Natural killer cell (primary cell): ENCODE measurements around the gene TSPY8. TPM values are rescaled to one million over a fixed set of nuclear protein-coding genes. Genes with fewer than 3 reads are reported as not detected.
"Not testable (repeated sequence)": the region's sequence is repeated elsewhere in the genome, so short reads cannot be mapped to it uniquely, and the experiment has no call there.

ENCODE experiments used
- ATAC-seq, 3 donors: fragments of 150-1000 bp in 2 of 3; fragments of 200-7000 bp in 1 of 3; cut with Tn5 transposase; 1 replicate in 1 of 3; 2 replicates in 2 of 3; pipeline ENCODE4 v1.10.0; 2021; ENCODE audit warnings: mild to moderate bottlenecking in 2 of 3, moderate library complexity in 2 of 3
- DNase-seq, 2 donors: peaks; one replicate each; pipeline versions ENCODE4 v3.0.0 to v3.0.0-alpha.2; 2013 to 2021; ENCODE audit warnings: mixed read lengths in 1 of 2
- H3K27ac ChIP-seq: one replicate; pipeline ENCODE4 v1.5.1; 2013; ENCODE audit warnings: mild to moderate bottlenecking, low read length
- H3K27me3 ChIP-seq: one replicate; pipeline ENCODE4 v1.6.1; 2013; ENCODE audit warnings: low read length; ENCODE audit not compliant: control insufficient read depth, insufficient read depth
- H3K36me3 ChIP-seq: one replicate; pipeline ENCODE4 v1.6.1; 2013; ENCODE audit warnings: low read length; ENCODE audit not compliant: control insufficient read depth, insufficient read depth
- H3K4me1 ChIP-seq: one replicate; pipeline ENCODE4 v1.6.1; 2013; ENCODE audit warnings: low read length; ENCODE audit not compliant: control insufficient read depth, insufficient read depth
- H3K4me3 ChIP-seq: one replicate; pipeline ENCODE4 v1.5.1; 2013; ENCODE audit warnings: low read length
- H3K9me3 ChIP-seq: one replicate; pipeline ENCODE4 v1.6.1; 2013; ENCODE audit warnings: low read length; ENCODE audit not compliant: control insufficient read depth, insufficient read depth
- H3K27ac Mint-ChIP-seq, 2 donors: one replicate each; pipeline ENCODE4 v1.8.0; 2022; ENCODE audit warnings: mild to moderate bottlenecking in 2 of 2, mixed read lengths in 2 of 2, moderate library complexity in 1 of 2
- H3K27me3 Mint-ChIP-seq, 2 donors: one replicate each; pipeline ENCODE4 v1.8.0; 2022; ENCODE audit warnings: low read depth in 2 of 2, mixed read lengths in 2 of 2
- H3K36me3 Mint-ChIP-seq: one replicate; pipeline ENCODE4 v1.8.0; 2022; ENCODE audit warnings: mixed read lengths
- H3K4me1 Mint-ChIP-seq, 2 donors: one replicate each; pipeline ENCODE4 v1.8.0; 2022; ENCODE audit warnings: mixed read lengths in 2 of 2
- H3K4me3 Mint-ChIP-seq: one replicate; pipeline ENCODE4 v1.8.0; 2022; ENCODE audit warnings: mild to moderate bottlenecking, moderate library complexity, mixed read lengths
- H3K9me3 Mint-ChIP-seq, 2 donors: one replicate each; pipeline ENCODE4 v1.8.0; 2022; ENCODE audit warnings: mixed read lengths in 2 of 2
- CTCF ChIP-seq: fragments of 200-600 bp; IDR thresholded peaks from one replicate; pipeline ENCODE4 v1.8.0; 2022; ENCODE audit warnings: antibody characterized with exemption
- WGBS: methylation state at CpG from one replicate; pipeline ENCODE4 v1.1.7; 2013; ENCODE audit warnings: missing lambda C conversion rate; ENCODE audit not compliant: insufficient coverage; 5-methylcytosine and 5-hydroxymethylcytosine counted together
- intact Hi-C: fragments of 100-400 bp; cut with micrococcal nuclease; formaldehyde crosslinking; loops from one replicate; pipeline ENCODE4 v1.14.2; 2022
- total RNA-seq, 4 donors: library from RNA; stranded (reverse); fragments of 120-200 nt in 1 of 4; gene quantifications; one replicate each; pipeline versions ENCODE4 v1.2.3 to v1.2.4, GENCODE V29; 2013 to 2022

TSPY8 gene, protein sequence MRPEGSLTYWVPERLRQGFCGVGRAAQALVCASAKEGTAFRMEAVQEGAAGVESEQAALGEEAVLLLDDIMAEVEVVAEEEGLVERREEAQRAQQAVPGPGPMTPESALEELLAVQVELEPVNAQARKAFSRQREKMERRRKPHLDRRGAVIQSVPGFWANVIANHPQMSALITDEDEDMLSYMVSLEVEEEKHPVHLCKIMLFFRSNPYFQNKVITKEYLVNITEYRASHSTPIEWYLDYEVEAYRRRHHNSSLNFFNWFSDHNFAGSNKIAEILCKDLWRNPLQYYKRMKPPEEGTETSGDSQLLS
- total RNA-seq = not detected
- not detected for total RNA-seq (2013)

DNA sequence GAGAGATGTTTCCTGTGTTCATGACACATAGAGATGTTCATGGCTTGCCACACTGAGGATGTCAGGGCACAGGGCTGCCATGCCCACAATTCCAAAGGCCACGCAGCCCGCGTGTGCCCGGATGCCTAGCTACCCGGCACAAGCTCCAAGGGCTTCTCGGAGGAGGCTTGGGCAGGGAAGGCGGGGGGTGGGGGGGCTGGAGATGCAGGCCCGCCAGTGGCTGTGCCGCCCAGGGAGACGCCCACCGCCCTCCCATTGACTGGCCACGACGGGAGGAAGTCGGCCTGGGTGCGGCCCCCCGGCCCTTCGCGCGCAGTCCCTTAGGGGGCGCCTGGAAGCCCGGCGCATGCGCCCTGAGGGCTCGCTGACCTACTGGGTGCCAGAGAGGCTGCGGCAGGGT lies at the start of gene TSPY8:
Gene TSPY8, plus strand, starts transcription at position 301 of the 400 bp plus-strand sequence. Its CDS starts 46 bp downstream, at position 347.
- H3K27me3 Mint-ChIP-seq, DNase-seq, H3K27ac ChIP-seq, H3K4me3 Mint-ChIP-seq, H3K36me3 ChIP-seq, H3K27ac Mint-ChIP-seq, ATAC-seq, H3K4me1 Mint-ChIP-seq, intact Hi-C loops, H3K36me3 Mint-ChIP-seq, H3K9me3 Mint-ChIP-seq, H3K27me3 ChIP-seq, H3K4me1 ChIP-seq, H3K9me3 ChIP-seq, H3K4me3 ChIP-seq: not testable (repeated sequence)
- no CpG with 5 or more reads among the region's 25 CpGs for WGBS

- Histone ChIP-seq H3K27me3 (no peaks in the 10 kb centered on the region), H3K27ac (no peak overlapping the region), H3K4me3 (no peak overlapping the region), H3K4me1 (no peaks in the 10 kb centered on the region), H3K36me3 (no peaks in the 10 kb centered on the region), H3K9me3 (no peaks in the 10 kb centered on the region)
- no peak for TF ChIP-seq CTCF
- ATAC-seq (no peak), DNase-seq (no peak)
- no peaks in the 10 kb centered on the region for H3K4me1 Mint-ChIP-seq
- no peaks in the 10 kb centered on the region for H3K27me3 Mint-ChIP-seq
- intact Hi-C loops = no loop called here
- no peaks in the 10 kb centered on the region for H3K9me3 Mint-ChIP-seq
- no peaks in the 10 kb centered on the region for H3K36me3 Mint-ChIP-seq
- WGBS = 75% methylated on average over 5 of the region's 7 CpGs
- H3K27ac Mint-ChIP-seq = no peak overlapping the region
- H3K4me3 Mint-ChIP-seq = no peak overlapping the region
Measured at GRCh38 chrY:9320996-9321395, 36.6 kb upstream of the TSPY8 start.

GRCh38 chrY:9337164-9337563 lies 20.4 kb upstream of the TSPY8 start, which contains the start of gene TSPY4:
TSS of gene TSPY4 (plus strand) at chrY:9337464. CDS start at chrY:9337510, 46 bp downstream.
- H3K4me3 ChIP-seq, H3K4me1 Mint-ChIP-seq, ATAC-seq, H3K36me3 Mint-ChIP-seq, DNase-seq, H3K36me3 ChIP-seq, H3K4me3 Mint-ChIP-seq, H3K9me3 ChIP-seq, H3K4me1 ChIP-seq, H3K27ac ChIP-seq, H3K27me3 Mint-ChIP-seq, H3K27me3 ChIP-seq, intact Hi-C loops, H3K9me3 Mint-ChIP-seq, H3K27ac Mint-ChIP-seq: not testable (repeated sequence)
- no CpG with 5 or more reads among the region's 26 CpGs for WGBS

- H3K36me3 ChIP-seq, H3K9me3 ChIP-seq, H3K27me3 Mint-ChIP-seq, H3K4me1 ChIP-seq, H3K36me3 Mint-ChIP-seq, ATAC-seq, H3K27ac Mint-ChIP-seq, H3K9me3 Mint-ChIP-seq, H3K27ac ChIP-seq, intact Hi-C loops, H3K27me3 ChIP-seq, H3K4me3 ChIP-seq, H3K4me1 Mint-ChIP-seq, H3K4me3 Mint-ChIP-seq: not testable (repeated sequence)
- peak in 1 of 2 donors; percentile 15 for DNase-seq
- WGBS = 90% methylated on average over 10 of the region's 26 CpGs
Measured at GRCh38 chrY:9396527-9396926, 38.9 kb downstream of the TSPY8 start.

- H3K27me3 Mint-ChIP-seq, H3K4me3 Mint-ChIP-seq, H3K27ac Mint-ChIP-seq, H3K9me3 Mint-ChIP-seq, intact Hi-C loops, H3K9me3 ChIP-seq, H3K4me1 ChIP-seq, H3K4me1 Mint-ChIP-seq, H3K27me3 ChIP-seq, H3K4me3 ChIP-seq, H3K36me3 Mint-ChIP-seq, H3K27ac ChIP-seq, ATAC-seq, DNase-seq, H3K36me3 ChIP-seq: not testable (repeated sequence)
- WGBS = no CpG with 5 or more reads among the region's 26 CpGs
Measured at GRCh38 chrY:9398121-9398520, 40.5 kb downstream of the TSPY8 start, which contains the start of gene TSPY3. TSS of gene TSPY3 (plus strand) at chrY:9398421. CDS start at chrY:9398467, 46 bp downstream.

Other genes starting within 250 kb of the TSPY8 start
- not detected for gene TSPY4, start 20.3 kb upstream of the TSPY8 start, total RNA-seq
- not detected for gene TSPY3, start 40.6 kb downstream of the TSPY8 start, total RNA-seq
- not detected for gene TSPY1, start 109.2 kb downstream of the TSPY8 start, total RNA-seq
- gene TSPY9, start 129.5 kb downstream of the TSPY8 start, total RNA-seq = not detected
- gene TSPY10, start 170.1 kb downstream of the TSPY8 start, total RNA-seq = not detected